GM21619 (cell line): ENCODE results near the gene CIAPIN1.

ENCODE experiments used
- ATAC-seq: cut with Tn5 transposase; IDR thresholded peaks from one replicate; pipeline ENCODE4 v1.9.1; 2021; ENCODE audit not compliant: unreplicated experiment

CIAPIN1 gene

DNA sequence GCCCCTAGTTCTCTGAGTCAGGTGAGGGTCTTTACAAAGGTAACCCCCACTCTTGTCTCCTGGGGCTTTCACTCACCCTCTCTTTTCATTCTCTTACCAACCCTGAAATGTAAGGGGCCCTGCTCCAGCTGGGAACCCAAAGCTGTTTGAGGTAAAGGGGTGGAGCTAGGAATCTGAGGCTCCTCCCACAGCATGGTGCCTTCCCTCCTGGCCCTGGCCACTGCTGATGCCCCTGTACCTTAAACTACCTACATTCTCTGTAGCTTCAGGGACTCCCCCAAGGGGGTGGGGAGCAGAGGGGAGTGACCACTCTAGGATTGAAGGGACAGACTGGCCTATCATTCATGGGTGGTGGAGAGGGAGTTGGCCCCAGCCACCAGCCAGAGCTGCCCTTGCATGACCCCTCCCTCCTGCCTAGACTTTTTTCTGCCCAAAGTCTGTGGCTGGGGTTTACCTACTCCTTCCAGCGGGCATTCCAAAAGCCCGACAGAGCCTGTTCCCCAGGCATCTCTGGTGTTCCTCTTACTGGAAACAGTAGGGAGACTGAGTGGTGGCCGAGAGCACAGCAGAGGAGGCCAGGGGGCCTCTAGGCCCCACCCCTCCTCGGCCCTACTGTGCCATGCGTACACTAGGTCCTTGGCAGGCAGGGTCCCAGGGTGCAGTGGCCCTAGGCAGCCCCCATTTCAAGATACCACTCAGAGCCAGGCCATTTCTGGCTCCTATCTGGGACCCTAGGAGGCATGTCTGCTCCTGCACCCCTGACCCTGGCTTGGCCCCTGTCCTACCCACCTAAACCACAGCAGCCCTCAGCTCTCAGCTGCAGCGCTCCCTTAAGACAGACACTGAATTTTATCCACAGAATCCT, 29.6 kb upstream of the CIAPIN1 start:
- no peak for ATAC-seq

DNA sequence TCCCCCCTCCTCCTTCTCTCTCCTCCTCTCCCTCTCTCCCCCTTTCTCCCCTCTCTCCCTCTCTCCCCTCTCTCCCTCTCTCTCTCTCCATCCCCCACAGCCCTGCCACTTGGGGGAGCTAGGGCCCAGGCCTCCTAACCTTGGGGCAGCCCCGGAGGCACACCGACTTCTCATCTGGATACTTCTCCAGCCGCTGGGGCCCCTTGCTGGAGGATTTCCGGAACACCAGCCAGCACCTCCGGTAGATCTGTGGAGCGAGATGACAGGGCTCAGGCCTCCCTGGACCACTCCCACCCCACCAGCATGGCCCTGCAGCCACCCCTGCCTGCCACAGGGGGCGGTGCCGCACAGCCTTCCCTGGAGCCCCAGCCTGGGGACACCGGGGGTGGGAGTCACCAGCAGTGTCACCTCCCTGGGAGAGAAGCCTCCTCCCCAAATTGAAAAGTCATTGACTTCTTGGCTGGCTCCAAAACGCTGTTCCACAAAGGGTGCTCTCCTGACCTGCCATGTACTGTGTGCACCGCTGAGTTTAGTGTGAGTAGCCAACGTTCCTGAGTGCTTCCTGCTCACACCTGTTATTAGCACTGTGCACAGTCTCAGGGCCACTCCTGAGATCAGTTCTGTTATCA, 28.6 kb upstream of the CIAPIN1 start:
- ATAC-seq, result peak; percentile 98

DNA sequence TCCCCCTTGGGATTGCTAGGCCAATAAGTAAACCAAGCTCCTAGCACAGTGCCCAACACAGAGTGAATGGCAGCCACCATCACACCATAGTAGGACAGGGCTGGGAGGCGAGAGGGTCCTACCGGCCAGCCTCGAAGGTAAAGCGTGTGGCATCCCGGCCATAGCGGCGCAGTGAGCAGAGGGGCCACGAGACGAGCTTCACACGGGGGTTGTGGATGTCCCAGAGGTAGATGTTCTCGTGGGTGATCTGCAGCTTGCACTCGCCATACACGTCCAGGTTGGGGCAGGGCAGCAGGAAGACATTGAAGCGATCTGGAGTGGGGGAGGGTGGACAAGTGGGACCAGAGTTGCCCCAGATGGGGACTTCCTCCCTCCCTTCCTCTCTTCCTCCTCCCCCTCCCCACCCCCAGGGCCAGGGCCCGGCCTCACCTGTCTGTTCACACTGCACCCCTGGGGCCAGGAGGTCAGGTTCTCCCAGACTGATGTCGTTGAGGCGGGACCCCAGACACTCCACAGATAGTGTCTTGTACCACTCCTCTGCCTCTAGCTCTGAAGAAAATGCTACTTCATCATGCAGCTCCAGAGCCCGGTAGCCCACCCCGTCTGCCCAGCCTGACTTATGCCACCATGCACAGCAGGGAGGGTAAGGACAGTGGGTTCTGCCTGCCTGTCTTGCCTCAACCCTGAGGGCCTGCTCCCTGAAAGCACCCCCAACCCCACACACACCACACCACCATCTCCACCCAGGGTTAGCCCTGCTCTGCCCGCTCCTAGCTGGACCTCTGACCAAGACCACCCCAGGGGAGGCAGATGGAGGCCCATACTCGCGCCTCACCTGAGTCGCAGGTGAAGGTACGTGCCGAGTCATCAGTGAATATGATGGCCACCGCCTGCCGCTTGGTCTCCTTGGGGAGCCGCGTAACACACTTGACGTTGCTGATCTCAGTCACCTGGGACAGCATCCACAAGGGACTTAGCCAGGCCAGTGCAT, 27.8 kb upstream of the CIAPIN1 start:
- ATAC-seq, result no peak

DNA sequence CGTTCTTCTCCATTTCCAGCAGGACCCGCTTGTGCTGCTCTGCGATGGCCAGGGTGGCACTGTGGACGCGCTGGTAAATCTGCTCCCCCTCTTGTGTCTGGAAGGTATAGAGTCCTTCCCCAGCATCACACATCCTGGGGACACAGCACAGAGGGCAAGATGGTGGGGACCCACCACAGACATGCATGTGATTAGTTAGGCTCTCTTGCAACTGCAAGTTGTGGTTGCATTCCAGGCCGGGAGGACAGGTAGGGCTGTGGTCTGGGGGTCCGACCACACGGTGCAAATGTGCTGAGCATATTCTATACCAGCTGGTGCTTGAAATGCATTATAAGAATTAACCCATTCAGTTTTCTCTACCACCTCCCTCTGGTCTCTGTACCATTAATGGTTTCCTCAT, 26.7 kb upstream of the CIAPIN1 start:
- ATAC-seq, result no peak

DNA sequence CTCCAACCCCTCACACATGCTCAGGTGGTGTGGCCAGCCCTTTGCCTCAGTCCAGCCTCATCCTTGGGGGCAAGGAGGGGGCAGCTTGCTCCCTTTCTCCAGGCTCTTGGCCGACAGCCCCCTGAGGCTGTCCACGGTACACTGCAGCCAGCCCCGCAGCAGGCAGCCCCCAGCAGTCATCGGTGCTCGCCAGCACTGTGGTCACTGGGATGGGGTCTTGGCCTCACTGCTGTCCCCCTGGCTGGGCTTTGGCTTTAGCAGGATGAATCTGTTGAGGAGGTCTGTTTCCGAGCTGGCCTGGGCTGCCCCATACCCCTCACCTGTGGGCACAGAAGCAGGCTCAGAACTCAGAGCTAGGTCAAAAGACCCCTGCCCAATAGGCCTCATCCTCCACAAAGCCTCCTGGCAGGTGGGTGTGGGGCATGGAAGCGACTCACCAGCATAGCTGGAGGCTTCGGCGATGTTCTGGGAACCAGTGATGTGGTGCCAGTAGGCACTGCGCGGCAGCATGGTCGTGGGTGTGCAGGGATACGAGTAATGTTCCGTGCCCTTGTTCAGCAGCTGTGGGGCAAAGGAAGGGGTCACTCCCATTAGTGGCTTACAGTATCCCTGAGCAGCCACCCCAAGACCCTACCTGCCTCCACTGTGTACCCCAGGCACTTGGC, 26.1 kb upstream of the CIAPIN1 start:
- ATAC-seq, result no peak

DNA sequence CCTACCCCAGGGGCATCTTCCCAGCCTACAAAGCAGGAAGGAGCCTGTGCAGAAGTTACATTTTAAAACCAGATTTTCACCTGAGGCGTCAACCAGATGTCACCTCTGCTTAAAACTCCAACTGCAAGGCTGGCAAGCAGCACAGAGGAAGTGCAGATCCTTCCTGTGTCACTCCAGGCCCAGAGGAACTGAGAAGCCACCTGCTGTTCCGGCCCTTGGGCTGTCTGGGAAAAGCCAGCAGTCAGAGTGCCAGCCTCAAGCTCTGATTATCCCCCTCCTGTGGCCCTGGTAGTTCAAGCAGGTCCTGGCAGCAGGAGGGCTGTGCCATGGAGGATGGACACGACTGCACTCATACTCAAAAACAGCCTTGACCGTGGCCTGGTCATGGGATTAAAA, 25.5 kb upstream of the CIAPIN1 start:
- ATAC-seq, result no peak

DNA sequence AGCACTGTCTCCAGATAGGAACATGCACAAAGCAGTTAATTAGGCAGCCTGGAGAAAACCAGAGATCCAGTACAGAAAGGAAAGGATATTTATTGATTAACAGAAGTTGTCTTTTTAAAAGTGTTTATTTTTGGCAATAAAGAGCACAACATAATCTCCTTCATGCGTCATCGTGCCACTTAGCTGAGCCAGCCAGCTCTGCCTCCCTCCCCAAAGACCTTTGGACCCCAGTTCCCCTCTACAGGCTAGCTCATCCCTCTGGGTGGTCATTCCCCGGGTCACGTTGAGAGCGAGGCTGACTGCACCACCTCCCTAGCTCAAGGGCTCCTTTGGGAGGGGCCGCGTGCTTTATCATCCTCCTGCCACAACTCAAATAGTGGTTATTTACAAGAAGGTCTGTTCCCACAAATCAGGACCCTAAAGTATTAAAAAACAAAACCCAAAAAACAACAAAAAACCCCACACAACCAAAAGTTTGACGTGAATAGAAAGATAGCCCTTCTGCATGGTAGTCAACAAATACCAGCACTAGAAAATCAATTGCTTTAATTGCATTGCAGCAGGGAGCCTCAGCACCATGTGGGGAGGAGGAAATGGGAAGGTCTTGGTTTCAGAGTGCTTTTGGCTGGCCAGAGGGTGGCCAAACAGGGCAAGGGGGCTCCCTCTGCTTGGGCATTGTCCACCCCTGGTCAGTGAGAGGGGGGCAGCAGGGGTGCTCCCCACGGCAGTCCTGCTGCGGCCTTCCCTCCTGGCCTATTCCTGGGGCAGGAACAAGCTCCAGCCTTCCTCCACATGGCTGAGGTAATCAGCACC, 24.9 kb upstream of the CIAPIN1 start:
- ATAC-seq, result no peak

DNA sequence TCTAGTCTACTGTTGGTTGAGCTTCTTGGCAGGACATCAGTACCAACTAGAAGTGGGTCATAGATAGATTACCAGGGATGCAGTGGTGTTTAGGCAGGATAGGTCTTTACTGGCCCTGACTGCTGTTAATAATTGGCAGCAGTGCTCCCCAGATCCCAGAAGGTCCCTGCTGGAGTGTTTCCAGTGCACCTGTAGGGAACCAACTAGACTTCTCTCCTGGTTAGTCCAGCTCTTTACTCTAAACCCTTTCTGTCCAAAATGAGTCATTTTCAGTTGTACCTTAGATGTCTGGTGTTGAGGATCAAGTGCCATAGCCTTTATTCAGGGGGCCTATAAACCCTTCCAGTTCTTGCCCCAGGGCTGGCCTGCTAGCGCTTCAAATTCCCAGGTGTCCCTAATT, 24.0 kb upstream of the CIAPIN1 start:
- no peak for ATAC-seq

DNA sequence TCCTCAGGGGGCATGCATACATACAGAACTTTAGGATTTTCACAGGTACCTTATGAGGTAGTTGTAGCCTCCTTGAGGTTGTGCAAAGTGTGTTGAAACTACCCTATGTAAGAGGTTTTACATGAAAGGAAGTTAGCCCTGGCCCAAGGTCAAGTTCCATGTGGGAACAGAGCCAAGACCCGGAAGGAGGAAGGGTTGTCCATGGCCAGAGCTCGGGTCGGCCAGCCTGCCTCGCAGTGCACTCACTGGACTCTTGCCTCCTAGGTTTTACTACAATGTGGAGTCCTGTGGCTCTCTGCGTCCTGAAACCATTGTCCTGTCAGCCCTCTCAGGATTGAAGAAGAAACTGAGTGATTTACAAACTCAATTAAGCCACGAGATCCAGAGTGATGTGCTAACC, 23.5 kb upstream of the CIAPIN1 start:
- ATAC-seq, result no peak

DNA sequence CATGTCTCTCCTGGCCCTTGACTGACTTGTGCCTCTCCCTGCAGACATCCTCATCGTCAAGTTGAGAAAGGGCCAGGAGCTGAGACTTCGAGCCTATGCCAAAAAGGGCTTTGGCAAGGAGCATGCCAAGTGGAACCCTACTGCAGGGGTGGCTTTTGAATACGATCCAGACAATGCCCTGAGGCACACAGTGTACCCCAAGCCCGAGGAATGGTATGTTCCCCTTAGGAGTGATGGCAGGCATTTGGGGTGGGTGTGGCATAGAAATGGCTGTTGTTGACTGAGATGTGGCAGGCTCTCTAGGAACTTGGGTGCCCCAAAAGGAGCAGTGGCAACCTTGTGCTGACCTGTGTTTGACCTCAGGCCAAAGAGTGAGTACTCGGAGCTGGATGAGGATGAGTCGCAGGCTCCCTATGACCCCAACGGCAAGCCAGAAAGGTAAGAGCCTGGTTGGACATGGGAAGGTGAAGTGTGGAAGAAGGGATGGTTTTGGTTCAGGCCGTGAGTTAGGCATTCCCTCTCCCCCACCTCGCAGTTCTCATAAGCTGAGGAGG, 22.8 kb upstream of the CIAPIN1 start:
- ATAC-seq, result no peak

DNA sequence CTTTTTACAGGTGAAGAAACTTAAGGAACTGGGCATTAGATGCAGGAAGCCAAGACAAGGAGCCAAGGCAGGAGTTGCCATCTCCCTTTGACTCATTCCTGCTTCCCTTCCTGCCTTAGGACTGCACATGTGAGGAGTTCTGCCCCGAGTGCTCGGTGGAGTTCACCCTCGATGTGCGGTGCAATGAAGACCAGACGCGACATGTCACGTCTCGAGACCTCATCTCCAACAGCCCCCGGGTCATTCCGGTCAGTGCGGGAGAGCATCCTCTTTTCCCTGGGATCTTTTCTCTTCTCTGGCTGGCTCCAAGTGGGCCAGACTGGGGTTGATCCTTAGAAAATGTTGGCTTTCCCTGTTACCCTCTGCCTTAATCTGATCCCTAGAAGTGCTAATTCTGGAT, 21.9 kb upstream of the CIAPIN1 start:
- ATAC-seq, result no peak

DNA sequence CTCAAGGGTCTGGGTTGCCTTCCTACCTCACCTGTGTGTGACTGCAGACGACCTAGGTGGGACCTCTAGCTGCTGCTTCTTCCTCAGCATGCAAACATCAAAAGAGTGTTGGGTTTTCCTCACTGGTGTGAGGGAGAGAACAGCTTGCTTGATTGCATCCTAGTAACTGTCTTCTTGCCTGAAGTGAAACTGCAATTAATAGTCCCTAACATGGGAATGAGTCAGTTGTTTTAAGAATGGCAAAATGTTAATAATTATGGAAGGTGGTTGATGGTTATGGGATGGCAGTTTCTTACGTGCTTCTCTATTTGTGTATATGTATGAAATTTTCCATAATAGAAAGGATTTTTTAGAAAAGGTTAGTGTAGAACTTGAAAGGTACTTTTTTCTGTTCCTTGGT, 21.2 kb upstream of the CIAPIN1 start:
- no peak for ATAC-seq

DNA sequence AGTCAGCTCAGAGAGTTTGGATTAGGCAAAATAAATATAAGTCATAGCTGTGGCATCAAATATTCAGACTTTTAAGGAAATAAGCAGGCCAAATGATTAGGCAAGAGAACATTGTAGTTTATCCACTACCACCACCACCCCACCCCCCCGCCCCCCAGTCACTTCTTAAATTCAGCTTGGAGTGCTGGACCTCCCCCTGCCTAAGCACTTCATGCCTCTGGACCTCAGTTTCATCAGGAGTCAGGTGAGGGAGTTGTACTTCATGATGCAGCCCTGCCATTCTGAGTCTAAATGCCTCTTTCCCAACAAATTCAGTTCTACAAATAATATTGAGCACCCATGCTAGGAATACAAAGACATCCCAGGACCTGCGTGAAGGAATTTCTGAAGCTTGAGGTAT, 17.3 kb upstream of the CIAPIN1 start:
- no peak for ATAC-seq

DNA sequence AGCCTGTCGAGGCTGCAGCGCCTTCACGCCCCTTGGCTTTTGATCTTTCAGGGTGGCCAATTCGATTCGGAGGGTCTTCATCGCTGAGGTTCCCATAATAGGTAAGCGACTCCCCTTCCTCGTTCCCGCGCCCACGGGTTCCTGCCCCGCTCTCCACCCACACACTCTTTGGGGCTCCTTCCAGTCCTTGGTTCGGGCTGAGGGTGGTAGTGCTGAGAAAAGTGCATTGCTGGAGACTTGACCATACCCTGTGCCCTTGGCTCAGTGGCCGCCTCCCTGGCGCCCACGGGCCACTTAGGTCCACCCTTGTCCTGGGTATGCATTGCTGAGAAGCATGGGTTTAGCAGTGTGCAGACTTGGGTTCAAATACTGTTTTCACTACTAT, 15.8 kb upstream of the CIAPIN1 start:
- ATAC-seq, result no peak

DNA sequence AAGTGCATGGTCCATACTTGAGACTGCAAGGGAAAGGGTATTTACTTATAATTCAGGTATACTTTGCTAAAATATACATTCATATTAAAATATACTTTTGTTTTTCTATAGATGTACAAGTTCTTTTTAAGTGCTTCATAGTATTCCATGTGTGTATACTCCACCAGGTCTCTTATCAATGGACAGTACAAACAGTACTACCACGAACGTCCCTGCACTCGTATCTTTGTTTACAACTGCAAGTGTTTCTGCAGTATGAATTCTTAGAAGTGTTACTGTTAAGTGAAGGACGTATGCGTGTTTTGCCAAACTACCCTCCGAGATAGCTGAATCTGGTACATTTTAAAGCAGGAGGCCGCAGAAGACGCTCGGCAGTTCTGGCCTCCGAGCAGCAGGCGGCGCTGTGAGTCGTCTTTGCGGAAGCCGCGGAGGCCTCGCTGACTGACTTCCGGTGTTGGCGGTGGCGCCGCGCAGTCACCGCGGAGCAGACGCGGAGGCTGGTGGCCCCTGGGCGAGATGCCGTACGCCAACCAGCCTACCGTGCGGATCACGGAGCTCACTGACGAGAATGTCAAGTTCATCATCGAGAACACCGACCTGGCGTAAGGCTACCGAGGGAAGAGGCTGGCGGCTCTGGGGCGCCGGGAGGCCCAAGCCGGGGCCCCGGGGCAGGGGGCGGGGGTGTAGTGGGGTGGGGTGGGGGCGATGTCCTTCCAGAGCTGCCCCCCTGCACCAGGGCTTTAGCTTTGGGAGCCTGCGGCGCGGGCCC, 15.2 kb upstream of the CIAPIN1 start, which contains the start of gene POLR2C:
TSS of gene POLR2C (plus strand) at position 471 of the 769 bp plus-strand sequence. CDS start at position 517, 46 bp downstream.
- peak; percentile 83 for ATAC-seq

DNA sequence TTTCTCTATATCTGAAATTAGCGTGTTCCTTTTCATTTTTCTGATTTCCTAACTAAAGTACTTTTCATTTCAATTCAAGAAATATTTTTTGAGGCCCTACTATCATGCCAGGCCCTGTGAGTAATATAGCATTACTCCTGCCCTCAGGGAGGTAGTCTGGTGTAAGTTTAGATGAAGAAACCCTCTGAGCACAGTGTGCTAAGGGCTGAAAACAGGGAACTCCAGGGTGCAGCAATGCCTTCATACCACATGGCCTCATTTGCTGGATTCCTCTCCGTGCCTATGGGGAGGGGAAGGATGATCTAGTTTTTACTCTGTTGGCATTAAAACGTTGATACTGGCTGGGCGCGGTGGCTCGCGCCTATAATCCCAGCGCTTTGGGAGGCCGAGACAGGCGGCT, 4.8 kb upstream of the CIAPIN1 start:
- no peak for ATAC-seq

DNA sequence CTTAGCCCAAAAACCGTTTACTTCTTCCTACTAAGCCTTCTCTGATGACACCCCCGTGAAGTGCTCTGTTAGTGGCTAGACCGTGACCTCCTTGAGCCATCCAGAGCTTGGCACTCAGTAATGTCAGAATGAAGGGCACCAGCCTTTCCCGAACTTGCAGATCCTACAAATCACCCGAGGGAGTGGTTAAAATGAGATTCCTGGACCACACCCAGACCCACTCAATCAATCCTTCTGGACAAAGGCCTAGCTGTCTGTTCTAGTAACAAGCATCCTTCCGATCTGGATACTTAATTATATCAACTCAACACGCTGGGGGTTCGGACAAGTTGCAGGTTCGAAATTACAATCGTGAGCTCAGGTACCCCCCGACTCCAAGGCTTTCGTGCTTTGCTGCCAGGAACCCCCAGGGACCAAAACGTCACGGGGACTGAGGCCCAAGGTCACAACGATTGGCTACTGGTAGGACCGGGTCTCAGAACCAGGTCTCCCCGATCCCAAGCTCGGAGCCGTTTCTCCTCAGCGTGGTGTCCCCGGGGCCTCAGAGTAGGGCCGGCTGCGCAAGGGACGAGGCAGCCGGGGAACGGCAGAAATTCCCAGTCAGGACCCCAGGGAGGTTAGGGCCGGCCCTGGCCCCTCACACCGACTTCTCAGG, 527 bp downstream of the CIAPIN1 start:
- peak; percentile 30 for ATAC-seq

DNA sequence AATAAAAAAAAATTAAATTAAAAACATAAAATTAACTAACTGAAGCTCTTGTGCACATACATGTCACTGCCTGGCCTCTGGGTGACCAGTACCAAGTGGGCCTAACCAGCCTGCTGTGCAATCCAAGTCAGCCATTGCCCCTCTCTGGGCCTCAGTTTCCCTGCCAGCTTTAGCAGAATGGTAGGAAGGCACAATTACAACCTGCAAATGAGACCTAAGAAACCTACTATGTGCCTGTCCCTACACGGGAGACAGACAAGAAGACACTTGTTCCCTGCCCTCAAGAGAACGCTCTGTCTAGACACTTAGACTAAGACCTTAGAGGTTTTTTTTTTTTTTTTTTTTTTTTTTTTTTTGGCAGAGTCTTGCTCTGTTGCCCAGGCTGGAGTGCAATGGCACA, 1.7 kb downstream of the CIAPIN1 start:
- ATAC-seq, result no peak
